Osteoblast (primary cell): ENCODE measurements around the gene PRMT1. TPM values are rescaled to one million over a fixed set of nuclear protein-coding genes. Genes with fewer than 3 reads are reported as not detected.

Experiments used
- DNase-seq: peaks from one replicate; pipeline ENCODE4 v3.0.0; 2011; ENCODE audit warnings: low spot score, mixed read lengths; ENCODE audit not compliant: insufficient read length; ENCODE audit errors: missing footprints
- H2AFZ ChIP-seq: 2 replicates; pipeline ENCODE4 v1.6.0; 2011; ENCODE audit warnings: mild to moderate bottlenecking, low read length
- H3K27ac ChIP-seq: 2 replicates; pipeline ENCODE4 v1.5.1; 2011; ENCODE audit warnings: mild to moderate bottlenecking, low read depth, low read length, moderate library complexity
- H3K27me3 ChIP-seq: 2 replicates; pipeline ENCODE4 v1.6.0; 2012; ENCODE audit warnings: mild to moderate bottlenecking, control low read depth, inconsistent platforms, low read length, moderate library complexity; ENCODE audit not compliant: insufficient read depth
- H3K36me3 ChIP-seq: 2 replicates; pipeline ENCODE4 v1.5.1; 2011; ENCODE audit warnings: mild to moderate bottlenecking, low read length, control low read depth, moderate library complexity; ENCODE audit not compliant: insufficient read depth
- H3K4me1 ChIP-seq: 2 replicates; pipeline ENCODE4 v1.5.1; 2011; ENCODE audit warnings: mild to moderate bottlenecking, low read length, control low read depth, moderate library complexity; ENCODE audit not compliant: insufficient read depth
- H3K4me2 ChIP-seq: 2 replicates; pipeline ENCODE4 v1.6.0; 2011; ENCODE audit warnings: mild to moderate bottlenecking, low read length; ENCODE audit not compliant: insufficient read depth
- H3K4me3 ChIP-seq: fragments of 200-600 bp; sonication (generic); 3 replicates; pipeline ENCODE4 v1.5.1; 2012; ENCODE audit warnings: mild to moderate bottlenecking, low read length, inconsistent platforms; ENCODE audit not compliant: insufficient read depth
- H3K79me2 ChIP-seq: 2 replicates; pipeline ENCODE4 v1.6.0; 2012; ENCODE audit warnings: mild to moderate bottlenecking, low read length, control low read depth, inconsistent platforms; ENCODE audit not compliant: insufficient read depth
- H3K9me3 ChIP-seq: 2 replicates; pipeline ENCODE4 v1.5.1; 2011; ENCODE audit warnings: low read depth, low read length, control low read depth
- H4K20me1 ChIP-seq: 2 replicates; pipeline ENCODE4 v1.6.0; 2012; ENCODE audit warnings: mild to moderate bottlenecking, low read length, control low read depth; ENCODE audit not compliant: insufficient read depth
- total RNA-seq: library from RNA; depleted of rRNA; stranded (reverse); fragments of >200 nt; gene quantifications from 2 replicates; pipeline ENCODE4 v1.2.3, GENCODE V29; 2012
- TF ChIP-seq, protein P1 (sequence below): IDR thresholded peaks from 2 replicates; pipeline ENCODE4 v1.5.1; 2011; ENCODE audit warnings: mild to moderate bottlenecking, low read depth, low read length, moderate library complexity; ENCODE audit errors: extremely low read depth

PRMT1 gene
- total RNA-seq, 1 donor: 208 TPM

DNA sequence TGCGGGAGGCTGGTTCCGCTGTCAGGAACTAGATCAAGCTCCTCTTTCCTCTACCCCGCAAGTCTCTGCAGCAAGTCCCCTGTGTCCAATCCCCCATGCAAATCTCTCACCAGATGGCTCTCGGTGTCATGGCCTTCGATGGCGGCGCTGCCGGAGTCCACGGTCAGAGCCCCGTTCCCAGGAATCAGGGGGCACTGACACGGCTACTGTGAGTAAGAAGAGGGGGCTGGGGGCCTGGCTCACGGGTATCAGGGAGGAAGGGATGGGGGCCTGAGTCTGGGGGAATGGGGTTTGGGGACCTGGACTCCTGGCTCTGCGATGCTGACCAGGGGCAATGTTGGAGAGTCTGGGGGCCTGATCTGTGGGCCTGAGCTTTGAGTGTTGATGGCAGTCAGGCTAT, 31.1 kb upstream of the PRMT1 start:
- Histone ChIP-seq H3K36me3 (peaks cover 49% of the 10 kb centered on the region), H3K27ac (no peak overlapping the region), H3K79me2 (peaks cover 74% of the 10 kb centered on the region), H4K20me1 (peaks cover 54% of the 10 kb centered on the region), H2AFZ (no peak overlapping the region), H3K27me3 (no peaks in the 10 kb centered on the region), H3K9me3 (no peaks in the 10 kb centered on the region), H3K4me3 (no peak overlapping the region), H3K4me1 (peaks cover 20% of the 10 kb centered on the region), H3K4me2 (no peak overlapping the region)
- DNase-seq: no peak
- TF ChIP-seq, protein P1, sequence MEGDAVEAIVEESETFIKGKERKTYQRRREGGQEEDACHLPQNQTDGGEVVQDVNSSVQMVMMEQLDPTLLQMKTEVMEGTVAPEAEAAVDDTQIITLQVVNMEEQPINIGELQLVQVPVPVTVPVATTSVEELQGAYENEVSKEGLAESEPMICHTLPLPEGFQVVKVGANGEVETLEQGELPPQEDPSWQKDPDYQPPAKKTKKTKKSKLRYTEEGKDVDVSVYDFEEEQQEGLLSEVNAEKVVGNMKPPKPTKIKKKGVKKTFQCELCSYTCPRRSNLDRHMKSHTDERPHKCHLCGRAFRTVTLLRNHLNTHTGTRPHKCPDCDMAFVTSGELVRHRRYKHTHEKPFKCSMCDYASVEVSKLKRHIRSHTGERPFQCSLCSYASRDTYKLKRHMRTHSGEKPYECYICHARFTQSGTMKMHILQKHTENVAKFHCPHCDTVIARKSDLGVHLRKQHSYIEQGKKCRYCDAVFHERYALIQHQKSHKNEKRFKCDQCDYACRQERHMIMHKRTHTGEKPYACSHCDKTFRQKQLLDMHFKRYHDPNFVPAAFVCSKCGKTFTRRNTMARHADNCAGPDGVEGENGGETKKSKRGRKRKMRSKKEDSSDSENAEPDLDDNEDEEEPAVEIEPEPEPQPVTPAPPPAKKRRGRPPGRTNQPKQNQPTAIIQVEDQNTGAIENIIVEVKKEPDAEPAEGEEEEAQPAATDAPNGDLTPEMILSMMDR: no peak

GRCh38 chr19:49646586-49646985, 30.5 kb upstream of the PRMT1 start:
- H3K4me3 ChIP-seq: no peak overlapping the region
- H2AFZ ChIP-seq: no peak overlapping the region
- H3K4me2 ChIP-seq: no peak overlapping the region
- no peak overlapping the region for H3K27ac ChIP-seq
- TF ChIP-seq, protein P1: no peak
- H3K4me1 ChIP-seq: peaks cover 14% of the 10 kb centered on the region
- peaks cover 74% of the 10 kb centered on the region for H3K79me2 ChIP-seq
- peaks cover 54% of the 10 kb centered on the region for H4K20me1 ChIP-seq
- H3K9me3 ChIP-seq: no peaks in the 10 kb centered on the region
- H3K27me3 ChIP-seq: no peaks in the 10 kb centered on the region
- H3K36me3 ChIP-seq: peaks cover 49% of the 10 kb centered on the region
- DNase-seq: no peak

GRCh38 chr19:49651029-49651819, 25.8 kb upstream of the PRMT1 start:
- DNase-seq: no peak
- H3K9me3 ChIP-seq: no peaks in the 10 kb centered on the region
- H4K20me1 ChIP-seq: peaks cover 30% of the 10 kb centered on the region
- H3K36me3 ChIP-seq: peaks cover 61% of the 10 kb centered on the region
- no peak overlapping the region for H2AFZ ChIP-seq
- H3K79me2 ChIP-seq: peaks cover 51% of the 10 kb centered on the region
- TF ChIP-seq, protein P1: no peak
- H3K27me3 ChIP-seq: no peaks in the 10 kb centered on the region
- no peak overlapping the region for H3K4me3 ChIP-seq
- H3K27ac ChIP-seq: no peak overlapping the region
- H3K4me2 ChIP-seq: no peak overlapping the region
- no peaks in the 10 kb centered on the region for H3K4me1 ChIP-seq

DNA sequence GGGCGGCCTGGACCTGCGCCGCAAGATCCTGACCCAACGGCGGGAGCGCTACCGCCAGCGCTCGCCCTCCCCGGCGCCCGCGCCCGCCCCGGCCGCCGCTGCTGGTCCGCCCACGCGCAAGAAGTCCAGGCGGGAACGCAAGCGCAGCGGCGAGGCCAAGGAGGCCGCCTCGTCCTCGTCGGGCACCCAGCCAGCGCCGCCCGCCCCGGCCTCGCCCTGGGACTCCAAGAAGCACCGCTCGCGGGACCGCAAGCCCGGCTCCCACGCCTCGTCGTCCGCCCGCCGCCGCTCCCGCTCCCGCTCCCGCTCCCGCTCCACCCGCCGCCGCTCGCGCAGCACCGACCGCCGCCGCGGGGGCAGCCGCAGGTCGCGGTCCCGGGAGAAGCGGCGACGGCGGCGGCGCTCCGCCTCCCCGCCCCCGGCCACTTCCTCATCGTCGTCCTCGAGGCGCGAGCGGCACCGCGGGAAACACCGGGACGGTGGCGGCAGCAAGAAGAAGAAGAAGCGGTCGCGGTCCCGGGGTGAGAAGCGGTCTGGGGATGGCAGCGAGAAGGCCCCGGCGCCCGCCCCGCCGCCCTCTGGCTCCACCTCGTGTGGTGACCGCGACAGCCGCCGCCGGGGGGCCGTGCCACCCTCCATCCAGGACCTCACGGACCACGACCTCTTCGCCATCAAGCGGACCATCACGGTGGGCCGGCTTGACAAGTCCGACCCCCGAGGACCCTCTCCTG, 25.1 kb upstream of the PRMT1 start:
- Histone ChIP-seq H3K9me3 (no peaks in the 10 kb centered on the region), H2AFZ (no peak overlapping the region), H3K79me2 (peaks cover 44% of the 10 kb centered on the region), H3K27ac (no peak overlapping the region), H3K27me3 (no peaks in the 10 kb centered on the region), H3K4me2 (no peak overlapping the region), H3K4me3 (no peak overlapping the region), H3K36me3 (peaks cover 61% of the 10 kb centered on the region), H3K4me1 (no peaks in the 10 kb centered on the region), H4K20me1 (peaks cover 26% of the 10 kb centered on the region)
- DNase-seq: no peak
- TF ChIP-seq, protein P1: no peak
